ENCODE results near the gene CLRN3. TPM values are rescaled to one million over a fixed set of nuclear protein-coding genes. Genes with fewer than 3 reads are reported as not detected.

The CLRN3 gene
- total and polyA plus RNA-seq, 2 experiments from 2014 or later: not detected

DNA sequence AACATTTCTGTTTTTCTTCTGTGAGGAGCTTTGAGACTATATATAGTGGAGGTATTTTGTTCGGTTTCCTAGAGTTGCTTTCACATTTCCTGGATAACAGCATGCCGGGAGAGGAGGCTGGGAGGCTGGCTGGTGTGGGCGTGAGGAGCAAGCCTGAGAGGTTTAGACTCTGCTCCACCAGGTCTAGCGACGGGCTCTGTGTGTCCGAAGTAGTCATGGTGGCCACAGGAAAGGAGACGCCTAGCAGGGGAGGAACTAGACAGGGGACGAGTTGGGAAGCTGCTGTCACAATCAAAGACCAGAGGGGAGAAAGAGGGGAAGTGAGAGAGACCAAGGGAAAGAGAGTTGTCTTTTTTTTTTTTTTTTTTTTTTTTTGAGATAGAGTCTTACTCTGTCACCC, 33.7 kb upstream of the CLRN3 start:
- H4K20me1 ChIP-seq (replicated peaks; ENCODE audit: insufficient read depth): no peaks in the 10 kb centered on the region
- ATAC-seq (no peak), DNase-seq (ENCODE audit: low spot score) (no peak)
- H3K4me3 ChIP-seq: no peak overlapping the region
- peak overlapping the region; percentile 87; the same call in 1 of the 2 replicates for H3K27ac Mint-ChIP-seq
- TF ChIP-seq, protein P1, sequence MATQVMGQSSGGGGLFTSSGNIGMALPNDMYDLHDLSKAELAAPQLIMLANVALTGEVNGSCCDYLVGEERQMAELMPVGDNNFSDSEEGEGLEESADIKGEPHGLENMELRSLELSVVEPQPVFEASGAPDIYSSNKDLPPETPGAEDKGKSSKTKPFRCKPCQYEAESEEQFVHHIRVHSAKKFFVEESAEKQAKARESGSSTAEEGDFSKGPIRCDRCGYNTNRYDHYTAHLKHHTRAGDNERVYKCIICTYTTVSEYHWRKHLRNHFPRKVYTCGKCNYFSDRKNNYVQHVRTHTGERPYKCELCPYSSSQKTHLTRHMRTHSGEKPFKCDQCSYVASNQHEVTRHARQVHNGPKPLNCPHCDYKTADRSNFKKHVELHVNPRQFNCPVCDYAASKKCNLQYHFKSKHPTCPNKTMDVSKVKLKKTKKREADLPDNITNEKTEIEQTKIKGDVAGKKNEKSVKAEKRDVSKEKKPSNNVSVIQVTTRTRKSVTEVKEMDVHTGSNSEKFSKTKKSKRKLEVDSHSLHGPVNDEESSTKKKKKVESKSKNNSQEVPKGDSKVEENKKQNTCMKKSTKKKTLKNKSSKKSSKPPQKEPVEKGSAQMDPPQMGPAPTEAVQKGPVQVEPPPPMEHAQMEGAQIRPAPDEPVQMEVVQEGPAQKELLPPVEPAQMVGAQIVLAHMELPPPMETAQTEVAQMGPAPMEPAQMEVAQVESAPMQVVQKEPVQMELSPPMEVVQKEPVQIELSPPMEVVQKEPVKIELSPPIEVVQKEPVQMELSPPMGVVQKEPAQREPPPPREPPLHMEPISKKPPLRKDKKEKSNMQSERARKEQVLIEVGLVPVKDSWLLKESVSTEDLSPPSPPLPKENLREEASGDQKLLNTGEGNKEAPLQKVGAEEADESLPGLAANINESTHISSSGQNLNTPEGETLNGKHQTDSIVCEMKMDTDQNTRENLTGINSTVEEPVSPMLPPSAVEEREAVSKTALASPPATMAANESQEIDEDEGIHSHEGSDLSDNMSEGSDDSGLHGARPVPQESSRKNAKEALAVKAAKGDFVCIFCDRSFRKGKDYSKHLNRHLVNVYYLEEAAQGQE (IDR thresholded peaks at IDR 0.05; ENCODE audit: unreplicated experiment): no peak
- TF ChIP-seq NANOG (IDR thresholded peaks at IDR 0.05; ENCODE audit: borderline replicate concordance) (no peak), ZNF331 (CRISPR knock-in tag; IDR thresholded peaks at IDR 0.05; ENCODE audit: low read depth) (no peak), CREB1 (CRISPR knock-in tag; IDR thresholded peaks at IDR 0.05; ENCODE audit: low read depth) (no peak), POLR2AphosphoS5 (IDR thresholded peaks at IDR 0.05; ENCODE audit: low read depth) (no peak), EZH2phosphoT487 (IDR thresholded peaks at IDR 0.05; ENCODE audit: unreplicated experiment) (no peak), STAT1 (IDR thresholded peaks at IDR 0.05; ENCODE audit: unreplicated experiment) (no peak), ZNF114 (CRISPR knock-in tag; IDR thresholded peaks at IDR 0.05) (no peak), JUNB (IDR thresholded peaks at IDR 0.05; ENCODE audit: unreplicated experiment) (no peak), EZH2 (IDR thresholded peaks at IDR 0.05; ENCODE audit: low read depth, unreplicated experiment) (no peak)
- TF ChIP-seq, protein P2, sequence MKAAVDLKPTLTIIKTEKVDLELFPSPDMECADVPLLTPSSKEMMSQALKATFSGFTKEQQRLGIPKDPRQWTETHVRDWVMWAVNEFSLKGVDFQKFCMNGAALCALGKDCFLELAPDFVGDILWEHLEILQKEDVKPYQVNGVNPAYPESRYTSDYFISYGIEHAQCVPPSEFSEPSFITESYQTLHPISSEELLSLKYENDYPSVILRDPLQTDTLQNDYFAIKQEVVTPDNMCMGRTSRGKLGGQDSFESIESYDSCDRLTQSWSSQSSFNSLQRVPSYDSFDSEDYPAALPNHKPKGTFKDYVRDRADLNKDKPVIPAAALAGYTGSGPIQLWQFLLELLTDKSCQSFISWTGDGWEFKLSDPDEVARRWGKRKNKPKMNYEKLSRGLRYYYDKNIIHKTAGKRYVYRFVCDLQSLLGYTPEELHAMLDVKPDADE (IDR thresholded peaks at IDR 0.05): no peak
- TF ChIP-seq, protein P3, sequence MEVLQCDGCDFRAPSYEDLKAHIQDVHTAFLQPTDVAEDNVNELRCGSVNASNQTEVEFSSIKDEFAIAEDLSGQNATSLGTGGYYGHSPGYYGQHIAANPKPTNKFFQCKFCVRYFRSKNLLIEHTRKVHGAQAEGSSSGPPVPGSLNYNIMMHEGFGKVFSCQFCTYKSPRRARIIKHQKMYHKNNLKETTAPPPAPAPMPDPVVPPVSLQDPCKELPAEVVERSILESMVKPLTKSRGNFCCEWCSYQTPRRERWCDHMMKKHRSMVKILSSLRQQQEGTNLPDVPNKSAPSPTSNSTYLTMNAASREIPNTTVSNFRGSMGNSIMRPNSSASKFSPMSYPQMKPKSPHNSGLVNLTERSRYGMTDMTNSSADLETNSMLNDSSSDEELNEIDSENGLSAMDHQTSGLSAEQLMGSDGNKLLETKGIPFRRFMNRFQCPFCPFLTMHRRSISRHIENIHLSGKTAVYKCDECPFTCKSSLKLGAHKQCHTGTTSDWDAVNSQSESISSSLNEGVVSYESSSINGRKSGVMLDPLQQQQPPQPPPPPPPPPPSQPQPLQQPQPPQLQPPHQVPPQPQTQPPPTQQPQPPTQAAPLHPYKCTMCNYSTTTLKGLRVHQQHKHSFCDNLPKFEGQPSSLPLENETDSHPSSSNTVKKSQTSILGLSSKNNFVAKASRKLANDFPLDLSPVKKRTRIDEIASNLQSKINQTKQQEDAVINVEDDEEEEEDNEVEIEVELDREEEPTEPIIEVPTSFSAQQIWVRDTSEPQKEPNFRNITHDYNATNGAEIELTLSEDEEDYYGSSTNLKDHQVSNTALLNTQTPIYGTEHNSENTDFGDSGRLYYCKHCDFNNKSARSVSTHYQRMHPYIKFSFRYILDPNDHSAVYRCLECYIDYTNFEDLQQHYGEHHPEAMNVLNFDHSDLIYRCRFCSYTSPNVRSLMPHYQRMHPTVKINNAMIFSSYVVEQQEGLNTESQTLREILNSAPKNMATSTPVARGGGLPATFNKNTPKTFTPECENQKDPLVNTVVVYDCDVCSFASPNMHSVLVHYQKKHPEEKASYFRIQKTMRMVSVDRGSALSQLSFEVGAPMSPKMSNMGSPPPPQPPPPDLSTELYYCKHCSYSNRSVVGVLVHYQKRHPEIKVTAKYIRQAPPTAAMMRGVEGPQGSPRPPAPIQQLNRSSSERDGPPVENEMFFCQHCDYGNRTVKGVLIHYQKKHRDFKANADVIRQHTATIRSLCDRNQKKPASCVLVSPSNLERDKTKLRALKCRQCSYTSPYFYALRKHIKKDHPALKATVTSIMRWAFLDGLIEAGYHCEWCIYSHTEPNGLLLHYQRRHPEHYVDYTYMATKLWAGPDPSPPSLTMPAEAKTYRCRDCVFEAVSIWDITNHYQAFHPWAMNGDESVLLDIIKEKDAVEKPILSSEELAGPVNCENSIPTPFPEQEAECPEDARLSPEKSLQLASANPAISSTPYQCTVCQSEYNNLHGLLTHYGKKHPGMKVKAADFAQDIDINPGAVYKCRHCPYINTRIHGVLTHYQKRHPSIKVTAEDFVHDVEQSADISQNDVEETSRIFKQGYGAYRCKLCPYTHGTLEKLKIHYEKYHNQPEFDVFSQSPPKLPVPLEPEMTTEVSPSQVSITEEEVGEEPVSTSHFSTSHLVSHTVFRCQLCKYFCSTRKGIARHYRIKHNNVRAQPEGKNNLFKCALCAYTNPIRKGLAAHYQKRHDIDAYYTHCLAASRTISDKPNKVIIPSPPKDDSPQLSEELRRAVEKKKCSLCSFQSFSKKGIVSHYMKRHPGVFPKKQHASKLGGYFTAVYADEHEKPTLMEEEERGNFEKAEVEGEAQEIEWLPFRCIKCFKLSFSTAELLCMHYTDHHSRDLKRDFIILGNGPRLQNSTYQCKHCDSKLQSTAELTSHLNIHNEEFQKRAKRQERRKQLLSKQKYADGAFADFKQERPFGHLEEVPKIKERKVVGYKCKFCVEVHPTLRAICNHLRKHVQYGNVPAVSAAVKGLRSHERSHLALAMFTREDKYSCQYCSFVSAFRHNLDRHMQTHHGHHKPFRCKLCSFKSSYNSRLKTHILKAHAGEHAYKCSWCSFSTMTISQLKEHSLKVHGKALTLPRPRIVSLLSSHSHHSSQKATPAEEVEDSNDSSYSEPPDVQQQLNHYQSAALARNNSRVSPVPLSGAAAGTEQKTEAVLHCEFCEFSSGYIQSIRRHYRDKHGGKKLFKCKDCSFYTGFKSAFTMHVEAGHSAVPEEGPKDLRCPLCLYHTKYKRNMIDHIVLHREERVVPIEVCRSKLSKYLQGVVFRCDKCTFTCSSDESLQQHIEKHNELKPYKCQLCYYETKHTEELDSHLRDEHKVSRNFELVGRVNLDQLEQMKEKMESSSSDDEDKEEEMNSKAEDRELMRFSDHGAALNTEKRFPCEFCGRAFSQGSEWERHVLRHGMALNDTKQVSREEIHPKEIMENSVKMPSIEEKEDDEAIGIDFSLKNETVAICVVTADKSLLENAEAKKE (CRISPR knock-in tag; IDR thresholded peaks at IDR 0.05): no peak
- TF ChIP-seq, protein P4, sequence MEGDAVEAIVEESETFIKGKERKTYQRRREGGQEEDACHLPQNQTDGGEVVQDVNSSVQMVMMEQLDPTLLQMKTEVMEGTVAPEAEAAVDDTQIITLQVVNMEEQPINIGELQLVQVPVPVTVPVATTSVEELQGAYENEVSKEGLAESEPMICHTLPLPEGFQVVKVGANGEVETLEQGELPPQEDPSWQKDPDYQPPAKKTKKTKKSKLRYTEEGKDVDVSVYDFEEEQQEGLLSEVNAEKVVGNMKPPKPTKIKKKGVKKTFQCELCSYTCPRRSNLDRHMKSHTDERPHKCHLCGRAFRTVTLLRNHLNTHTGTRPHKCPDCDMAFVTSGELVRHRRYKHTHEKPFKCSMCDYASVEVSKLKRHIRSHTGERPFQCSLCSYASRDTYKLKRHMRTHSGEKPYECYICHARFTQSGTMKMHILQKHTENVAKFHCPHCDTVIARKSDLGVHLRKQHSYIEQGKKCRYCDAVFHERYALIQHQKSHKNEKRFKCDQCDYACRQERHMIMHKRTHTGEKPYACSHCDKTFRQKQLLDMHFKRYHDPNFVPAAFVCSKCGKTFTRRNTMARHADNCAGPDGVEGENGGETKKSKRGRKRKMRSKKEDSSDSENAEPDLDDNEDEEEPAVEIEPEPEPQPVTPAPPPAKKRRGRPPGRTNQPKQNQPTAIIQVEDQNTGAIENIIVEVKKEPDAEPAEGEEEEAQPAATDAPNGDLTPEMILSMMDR (conservative IDR thresholded peaks at IDR 0.05; ENCODE audit: low read depth in 2 of 2): no peak
- H3K27ac ChIP-seq (ENCODE audit: low read depth): no peak overlapping the region
- H3K79me2 ChIP-seq (replicated peaks; ENCODE audit: insufficient read depth): no peaks in the 10 kb centered on the region
- no peaks in the 10 kb centered on the region for H3K9me3 Mint-ChIP-seq
- no peaks in the 10 kb centered on the region for H3K9me2 ChIP-seq (ENCODE audit: insufficient read depth)
- no peak overlapping the region for H2AFZ ChIP-seq
- no peak overlapping the region for H3K4me2 ChIP-seq
- no peaks in the 10 kb centered on the region for H3K36me3 ChIP-seq (ENCODE audit: insufficient read depth)
- peaks cover 4% of the 10 kb centered on the region for H3K27me3 Mint-ChIP-seq (ENCODE audit: insufficient read depth, low read depth, poor library complexity)
- H3F3A ChIP-seq (replicated peaks; ENCODE audit: low read depth): no peaks in the 10 kb centered on the region
- H3K27me3 ChIP-seq (ENCODE audit: insufficient read depth): no peaks in the 10 kb centered on the region
- no peaks in the 10 kb centered on the region for H3K4me1 ChIP-seq (ENCODE audit: insufficient read depth)
- no peak overlapping the region for H3K4me3 Mint-ChIP-seq
- H3K4me1 Mint-ChIP-seq: peaks cover 5% of the 10 kb centered on the region; the same call in 2 of the 3 replicates
- no peaks in the 10 kb centered on the region for H3K36me3 Mint-ChIP-seq (ENCODE audit: low read depth)

Data from GM23338 (cell line).